IMR-90 (cell line): ENCODE measurements around the gene PRKACB. TPM values are rescaled to one million over a fixed set of nuclear protein-coding genes. Genes with fewer than 3 reads are reported as not detected.

Source experiments
- ATAC-seq: fragments of 200-7000 bp; cut with Tn5 transposase; 2 replicates; pipeline ENCODE4 v1.9.1; 2020; ENCODE audit warnings: low read depth, mild to moderate bottlenecking, moderate library complexity
- BruUV-seq: library from RNA; stranded (reverse); fragments of 400-500 nt; replicated peaks from 2 replicates; lab custom pipeline; 2021; lab: Mats Ljungman, UMichigan
- CTCF ChIA-PET: fragments of 300-600 bp; formaldehyde crosslinking; extraction: SDS; loops from one replicate; lab custom pipeline; 2021; ENCODE audit warnings: antibody characterized with exemption; lab: Yijun Ruan, JAX
- POLR2A ChIA-PET: fragments of 300-600 bp; sonication (Branson Sonifier 250); formaldehyde crosslinking; loops from one replicate; lab custom pipeline; 2022; ENCODE audit warnings: antibody characterized with exemption; ENCODE audit not compliant: unreplicated experiment; lab: Charles Lee
- DNase-seq: peaks from one replicate; pipeline ENCODE4 v3.0.0; 2013
- H2AFZ ChIP-seq: replicated peaks from 2 replicates; pipeline ENCODE3; 2013; ENCODE audit warnings: low read length, mild to moderate bottlenecking; ENCODE audit not compliant: poor library complexity
- H2AK5ac ChIP-seq: 2 replicates; pipeline ENCODE4 v1.6.1; 2013; ENCODE audit warnings: low read depth, low read length, inconsistent platforms
- H2AK9ac ChIP-seq: replicated peaks from 2 replicates; pipeline ENCODE3; 2013; ENCODE audit warnings: mild to moderate bottlenecking, low read depth, low read length, moderate library complexity; ENCODE audit not compliant: poor library complexity
- H2BK120ac ChIP-seq: 2 replicates; pipeline ENCODE4 v1.6.1; 2013; ENCODE audit warnings: low read depth, low read length, inconsistent platforms
- H2BK15ac ChIP-seq: 3 replicates; pipeline ENCODE4 v1.6.1; 2013; ENCODE audit warnings: low read depth, low read length, inconsistent platforms
- H2BK20ac ChIP-seq: 2 replicates; pipeline ENCODE4 v1.6.1; 2013; ENCODE audit warnings: low read depth, mild to moderate bottlenecking, inconsistent platforms, low read length, moderate library complexity
- H2BK5ac ChIP-seq: 2 replicates; pipeline ENCODE4 v1.6.1; 2013; ENCODE audit warnings: mild to moderate bottlenecking, low read depth, low read length, inconsistent platforms; ENCODE audit not compliant: poor library complexity, severe bottlenecking
- H3K14ac ChIP-seq: replicated peaks from 2 replicates; pipeline ENCODE4 v1.6.1; 2013; ENCODE audit warnings: low read depth, low read length, inconsistent platforms
- H3K18ac ChIP-seq: 2 replicates; pipeline ENCODE4 v1.6.1; 2013; ENCODE audit warnings: low read depth, low read length, control low read depth
- H3K23ac ChIP-seq: 2 replicates; pipeline ENCODE4 v1.6.1; 2013; ENCODE audit warnings: low read depth, low read length, inconsistent platforms
- H3K27ac ChIP-seq: 2 replicates; pipeline ENCODE4 v1.5.1; 2013; ENCODE audit warnings: mild to moderate bottlenecking, control low read depth, low read length; ENCODE audit not compliant: insufficient read depth
- H3K27me3 ChIP-seq: 2 replicates; pipeline ENCODE4 v1.6.1; 2013; ENCODE audit warnings: low read length; ENCODE audit not compliant: control insufficient read depth, insufficient read depth
- H3K36me3 ChIP-seq: 2 replicates; pipeline ENCODE4 v1.6.1; 2013; ENCODE audit warnings: low read length, mixed read lengths; ENCODE audit not compliant: control insufficient read depth, insufficient read depth
- H3K4ac ChIP-seq: 2 replicates; pipeline ENCODE4 v1.6.1; 2013; ENCODE audit warnings: low read depth, low read length, inconsistent platforms
- H3K4me1 ChIP-seq: 2 replicates; pipeline ENCODE4 v1.6.1; 2013; ENCODE audit warnings: low read length, mixed read lengths; ENCODE audit not compliant: control insufficient read depth, insufficient read depth
- H3K4me2 ChIP-seq: 2 replicates; pipeline ENCODE4 v1.6.1; 2013; ENCODE audit warnings: low read depth, mild to moderate bottlenecking, control low read depth, low read length, moderate library complexity
- H3K4me3 ChIP-seq: 2 replicates; pipeline ENCODE4 v1.5.1; 2013; ENCODE audit warnings: low read depth, mild to moderate bottlenecking, control low read depth, low read length, moderate library complexity; ENCODE audit not compliant: insufficient read depth
- H3K56ac ChIP-seq: 2 replicates; pipeline ENCODE4 v1.6.1; 2013; ENCODE audit warnings: low read length, inconsistent platforms; ENCODE audit not compliant: insufficient read depth; ENCODE audit errors: extremely low read depth
- H3K79me1 ChIP-seq, 2 experiments: 2 replicates each; pipeline ENCODE4 v1.6.1; 2013; ENCODE audit warnings: low read length in 2 of 2, inconsistent platforms in 1 of 2, low read depth in 1 of 2
- H3K9ac ChIP-seq: 2 replicates; pipeline ENCODE4 v1.6.1; 2013; ENCODE audit warnings: low read depth, low read length, control low read depth
- H3K9me1 ChIP-seq: 2 replicates; pipeline ENCODE4 v1.6.1; 2013; ENCODE audit warnings: low read length, inconsistent platforms; ENCODE audit not compliant: insufficient read depth
- H3K9me3 ChIP-seq: 2 replicates; pipeline ENCODE4 v1.6.1; 2013; ENCODE audit warnings: low read length; ENCODE audit not compliant: control insufficient read depth, insufficient read depth
- H4K20me1 ChIP-seq: 2 replicates; pipeline ENCODE4 v1.6.1; 2013; ENCODE audit warnings: low read length, inconsistent platforms; ENCODE audit not compliant: insufficient read depth
- H4K5ac ChIP-seq: 2 replicates; pipeline ENCODE4 v1.6.1; 2013; ENCODE audit warnings: mild to moderate bottlenecking, low read depth, low read length, control low read depth
- H4K8ac ChIP-seq, 2 experiments: 2 replicates each; pipeline ENCODE4 v1.6.1; 2013; ENCODE audit warnings: low read depth in 2 of 2, low read length in 2 of 2, control low read depth in 1 of 2, inconsistent platforms in 1 of 2
- H4K91ac ChIP-seq: 2 replicates; pipeline ENCODE4 v1.6.1; 2013; ENCODE audit warnings: low read depth, low read length, inconsistent platforms; ENCODE audit not compliant: insufficient read depth
- BHLHE40 ChIP-seq: fragments of 150-350 bp; IDR thresholded peaks from 2 replicates; pipeline ENCODE4 v1.6.1; 2016; ENCODE audit warnings: mild to moderate bottlenecking, low read depth, low read length
- CTCF ChIP-seq: conservative IDR thresholded peaks from 2 replicates; pipeline ENCODE4 v1.5.1; 2012; ENCODE audit warnings: mild to moderate bottlenecking, low read depth, low read length, improper control_type of control experiment
- FOS ChIP-seq: fragments of 150-350 bp; IDR thresholded peaks from 2 replicates; pipeline ENCODE4 v1.6.1; 2016; ENCODE audit warnings: low read depth, low read length
- MAZ ChIP-seq: IDR thresholded peaks from 2 replicates; pipeline ENCODE4 v1.6.1; 2012; ENCODE audit warnings: low read depth, mild to moderate bottlenecking, low read length, improper control_type of control experiment, moderate library complexity, borderline replicate concordance
- MXI1 ChIP-seq: IDR thresholded peaks from 2 replicates; pipeline ENCODE4 v1.6.1; 2012; ENCODE audit warnings: low read depth, mild to moderate bottlenecking, low read length, moderate library complexity, borderline replicate concordance
- NFE2L2 ChIP-seq: fragments of 150-350 bp; IDR thresholded peaks from 2 replicates; pipeline ENCODE4 v1.6.1; 2016; ENCODE audit warnings: low read depth, mild to moderate bottlenecking, low read length
- POLR2A ChIP-seq: IDR thresholded peaks from 2 replicates; pipeline ENCODE4 v1.6.1; 2012; ENCODE audit warnings: mild to moderate bottlenecking, low read depth, low read length
- RAD21 ChIP-seq: IDR thresholded peaks from 2 replicates; pipeline ENCODE4 v1.6.1; 2012; ENCODE audit warnings: low read length, improper control_type of control experiment
- RCOR1 ChIP-seq: IDR thresholded peaks from 2 replicates; pipeline ENCODE4 v1.6.1; 2012; ENCODE audit warnings: mild to moderate bottlenecking, low read length, improper control_type of control experiment; ENCODE audit not compliant: insufficient replicate concordance
- WGBS, 2 experiments: methylation state at CpG; one replicate each; pipeline versions ENCODE4 v1.1.5 to v1.1.7; 2013; ENCODE audit warnings: missing lambda C conversion rate in 2 of 2; ENCODE audit not compliant: insufficient read length in 1 of 2; ENCODE audit errors: extremely low coverage in 2 of 2; 5-methylcytosine and 5-hydroxymethylcytosine counted together
- dilution Hi-C: fragments of 300-500 bp; cut with HindIII; formaldehyde crosslinking; loops from one replicate; pipeline ENCODE4 v1.14.3; 2018; ENCODE audit warnings: low sequenced_read_pairs; ENCODE audit not compliant: unreplicated experiment
- in situ Hi-C: fragments of 300-500 bp; cut with MboI; formaldehyde crosslinking; loops from 3 replicates; pipeline ENCODE4 v1.14.3; 2019; ENCODE audit warnings: low sequenced_read_pairs, inconsistent platforms, mixed read lengths
- intact Hi-C: fragments of 100-400 bp; cut with micrococcal nuclease; formaldehyde crosslinking; loops from 2 replicates; pipeline ENCODE4 v1.10.0; 2022
- polyA plus RNA-seq, 3 experiments: library from polyadenylated mRNA; depleted of rRNA; stranded (reverse); fragments of >200 nt; gene quantifications; 2 replicates each; pipeline ENCODE4 v1.2.3, GENCODE V29; 2012; ENCODE audit warnings: low replicate concordance in 1 of 3
- total RNA-seq: library from RNA; depleted of rRNA; stranded (reverse); fragments of >200 nt; gene quantifications from 2 replicates; pipeline ENCODE4 v1.2.3, GENCODE V29; 2012
- TF ChIP-seq, protein P1 (sequence below): fragments of 150-350 bp; IDR thresholded peaks from 2 replicates; pipeline ENCODE4 v1.6.1; 2017; ENCODE audit warnings: mild to moderate bottlenecking, antibody characterized with exemption, low read length, low read depth

Gene PRKACB
- total and polyA plus RNA-seq, 2 of the 4 experiments (the other 2 are of a cell fraction): 8.2 to 8.3 TPM

DNA sequence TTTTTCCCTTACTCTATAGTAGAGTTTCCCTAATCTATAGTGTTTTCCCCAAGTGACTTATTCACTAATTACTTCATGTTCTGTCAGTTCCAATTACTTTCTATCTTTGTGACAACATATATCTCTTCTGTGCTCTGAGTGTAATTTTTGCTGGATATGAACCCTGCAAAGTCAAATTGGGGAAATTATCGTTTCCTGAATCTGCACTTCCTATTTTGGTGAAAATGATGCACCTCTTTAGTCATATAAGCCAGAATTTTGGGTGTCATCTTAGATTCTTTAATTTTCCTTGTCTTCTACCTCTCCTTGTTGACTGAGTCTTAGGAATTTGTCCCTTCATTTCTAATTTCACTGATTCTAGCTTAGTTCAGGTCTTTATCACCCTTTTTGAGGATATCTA is 33.4 kb upstream of the PRKACB start:
- H3K14ac ChIP-seq: no peak overlapping the region
- H4K5ac ChIP-seq: no peak overlapping the region
- no peak overlapping the region for H3K9ac ChIP-seq
- H3K4me1 ChIP-seq: no peaks in the 10 kb centered on the region
- no peaks in the 10 kb centered on the region for H3K27me3 ChIP-seq
- H3K27ac ChIP-seq: no peak overlapping the region
- H2BK120ac ChIP-seq: no peak overlapping the region
- no peak overlapping the region for H4K8ac ChIP-seq
- TF ChIP-seq, protein P1, sequence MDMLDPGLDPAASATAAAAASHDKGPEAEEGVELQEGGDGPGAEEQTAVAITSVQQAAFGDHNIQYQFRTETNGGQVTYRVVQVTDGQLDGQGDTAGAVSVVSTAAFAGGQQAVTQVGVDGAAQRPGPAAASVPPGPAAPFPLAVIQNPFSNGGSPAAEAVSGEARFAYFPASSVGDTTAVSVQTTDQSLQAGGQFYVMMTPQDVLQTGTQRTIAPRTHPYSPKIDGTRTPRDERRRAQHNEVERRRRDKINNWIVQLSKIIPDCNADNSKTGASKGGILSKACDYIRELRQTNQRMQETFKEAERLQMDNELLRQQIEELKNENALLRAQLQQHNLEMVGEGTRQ: no peak
- TF ChIP-seq MAZ (no peak), CTCF (no peak), POLR2A (no peak), NFE2L2 (no peak), BHLHE40 (no peak), RCOR1 (no peak), MXI1 (no peak), FOS (no peak), RAD21 (no peak)
- BruUV-seq: no TSS peak
- CTCF ChIA-PET: no interaction called here
- no peak overlapping the region for H3K18ac ChIP-seq
- H2BK5ac ChIP-seq: no peak overlapping the region
- DNase-seq (no peak), ATAC-seq (no peak)
- WGBS, 2 experiments: no CpG with 5 or more reads among the region's 1 CpG
- no peak overlapping the region for H2BK20ac ChIP-seq
- peaks cover 4 to 6% of the 10 kb centered on the region in 2 experiments; a peak in 2 of 4 replicates for H3K79me1 ChIP-seq
- POLR2A ChIA-PET: no interaction called here
- no peaks in the 10 kb centered on the region for H3K9me1 ChIP-seq
- no peaks in the 10 kb centered on the region; the same call in 1 of the 2 replicates for H3K9me3 ChIP-seq
- no peak overlapping the region for H3K56ac ChIP-seq
- no peak overlapping the region for H3K4me2 ChIP-seq
- intact Hi-C loops (no loop called here), dilution Hi-C loops (no loop called here), in situ Hi-C loops (no loop called here)
- no peak overlapping the region for H3K4ac ChIP-seq
- H3K4me3 ChIP-seq: no peak overlapping the region
- H2AFZ ChIP-seq: no peak overlapping the region
- H2BK15ac ChIP-seq: no peak overlapping the region
- no peak overlapping the region for H2AK5ac ChIP-seq
- H2AK9ac ChIP-seq: no peak overlapping the region
- H3K36me3 ChIP-seq: no peaks in the 10 kb centered on the region
- no peak overlapping the region for H4K91ac ChIP-seq
- no peak overlapping the region for H3K23ac ChIP-seq
- no peaks in the 10 kb centered on the region for H4K20me1 ChIP-seq
